ENCODE results near the gene IL6R. TPM values are rescaled to one million over a fixed set of nuclear protein-coding genes. Genes with fewer than 3 reads are reported as not detected.
A peak's percentile ranks its signal among the peaks of the same experiment; 100 is the strongest.

IL6R gene
- total RNA-seq, 1 donor from 2014 or later = 31.2 TPM

- DNase-seq (ENCODE audit: low spot score) = no peak
These were observed 48.6 kb downstream of the IL6R start for GRCh38 chr1:154453574-154454352.

GRCh38 chr1:154454386-154455120 is 49.4 kb downstream of the IL6R start:
- DNase-seq (ENCODE audit: low spot score) = no peak

- DNase-seq (ENCODE audit: low spot score) = no peak
These were observed 51.5 kb downstream of the IL6R start for GRCh38 chr1:154456631-154457030.

- no peak for DNase-seq (ENCODE audit: low spot score)
These were observed 53.9 kb downstream of the IL6R start for GRCh38 chr1:154459080-154459479.

- DNase-seq (ENCODE audit: low spot score) = no peak
These were observed 55.6 kb downstream of the IL6R start for GRCh38 chr1:154460695-154461260.

- peak; percentile 22 for DNase-seq (ENCODE audit: low spot score)
These were observed 58.4 kb downstream of the IL6R start for GRCh38 chr1:154463512-154463990.

- DNase-seq (ENCODE audit: low spot score) = no peak
These were observed 60.6 kb downstream of the IL6R start for GRCh38 chr1:154465621-154466195.

- DNase-seq (ENCODE audit: low spot score) = no peak
These were observed 61.1 kb downstream of the IL6R start for GRCh38 chr1:154466206-154466605.

- no peak for DNase-seq (ENCODE audit: low spot score)
These were observed 61.8 kb downstream of the IL6R start for GRCh38 chr1:154466921-154467417.

GRCh38 chr1:154467434-154468102 is 62.4 kb downstream of the IL6R start:
- no peak for DNase-seq (ENCODE audit: low spot score)

- no peak for DNase-seq (ENCODE audit: low spot score)
These were observed 63.5 kb downstream of the IL6R start for GRCh38 chr1:154468535-154469250.

GRCh38 chr1:154469844-154470560 is 64.9 kb downstream of the IL6R start:
- DNase-seq (ENCODE audit: low spot score) = no peak

- DNase-seq (ENCODE audit: low spot score) = no peak
These were observed 66.2 kb downstream of the IL6R start for GRCh38 chr1:154471304-154471703.

- DNase-seq (ENCODE audit: low spot score) = peak; percentile 86
These were observed 69.7 kb downstream of the IL6R start for GRCh38 chr1:154474802-154475201.

GRCh38 chr1:154476791-154477190 is 71.6 kb downstream of the IL6R start:
- no peak for DNase-seq (ENCODE audit: low spot score)

GRCh38 chr1:154478013-154478412 is 72.9 kb downstream of the IL6R start:
- DNase-seq (ENCODE audit: low spot score) = peak; percentile 62

- no peak for DNase-seq (ENCODE audit: low spot score)
These were observed 73.5 kb downstream of the IL6R start for GRCh38 chr1:154478639-154479038.

GRCh38 chr1:154479764-154480421 is 74.8 kb downstream of the IL6R start:
- DNase-seq (ENCODE audit: low spot score) = peak; percentile 79

- no peak for DNase-seq (ENCODE audit: low spot score)
These were observed 75.9 kb downstream of the IL6R start for GRCh38 chr1:154481053-154481452.
